Subcutaneous adipose tissue (tissue), 4 donors: ENCODE data around the gene PHOSPHO2. TPM values are rescaled to one million over a fixed set of nuclear protein-coding genes. Genes with fewer than 3 reads are reported as not detected.

ENCODE experiments used
- CTCF ChIP-seq: fragments of 450-650 bp; IDR thresholded peaks from one replicate; pipeline ENCODE4 v1.5.1; 2016; ENCODE audit warnings: low read depth, mild to moderate bottlenecking, control low read depth, antibody characterized with exemption, moderate library complexity
- total RNA-seq, 4 donors: library from RNA; depleted of rRNA; stranded (reverse); fragments of >200 nt; gene quantifications; one replicate each; pipeline ENCODE4 v1.1.0, GENCODE V29; 2016

Gene PHOSPHO2
- total RNA-seq, 4 donors from 2014 or later: 7.0 to 18.1 (median 10.6) TPM

- TF ChIP-seq CTCF: no peak
Measured at GRCh38 chr2:169712791-169713227, 18.5 kb downstream of the PHOSPHO2 start.

- TF ChIP-seq CTCF: no peak
Measured at GRCh38 chr2:169713331-169713730, 19.1 kb downstream of the PHOSPHO2 start.

GRCh38 chr2:169714699-169715098 is 20.4 kb downstream of the PHOSPHO2 start:
- no peak for TF ChIP-seq CTCF

- TF ChIP-seq CTCF: no peak
Measured at GRCh38 chr2:169715379-169716237, 21.3 kb downstream of the PHOSPHO2 start.

GRCh38 chr2:169716238-169716886 is 22.1 kb downstream of the PHOSPHO2 start:
- TF ChIP-seq CTCF: no peak

- no peak for TF ChIP-seq CTCF
Measured at GRCh38 chr2:169716938-169717690, 22.8 kb downstream of the PHOSPHO2 start.

- TF ChIP-seq CTCF: no peak
Measured at GRCh38 chr2:169717691-169718063, 23.4 kb downstream of the PHOSPHO2 start.
